ENCODE data around the gene PTPRN2.
"Not testable (repeated sequence)": the region's sequence is repeated elsewhere in the genome, so short reads cannot be mapped to it uniquely, and the experiment has no call there.

The PTPRN2 gene

DNA sequence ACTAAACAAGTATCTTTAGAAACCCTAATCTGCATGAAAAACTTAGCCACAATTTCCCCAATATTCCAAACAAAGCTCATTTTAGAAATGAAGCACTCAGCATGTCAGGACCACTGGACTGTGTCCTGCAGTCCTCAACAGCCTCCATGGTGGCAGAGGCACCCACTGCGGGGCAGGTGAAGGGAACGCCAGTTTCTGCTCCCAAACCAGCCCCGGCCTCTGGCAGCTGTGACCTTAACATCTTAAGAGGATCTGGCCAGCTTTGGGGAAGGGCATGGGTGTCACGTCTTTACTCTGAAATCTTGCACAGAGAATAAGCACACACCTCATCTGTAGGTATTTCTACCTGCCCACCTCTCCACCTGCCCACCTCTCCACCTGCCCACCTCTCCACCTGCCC is 988.1 kb downstream of the PTPRN2 start:
- H3K4me3 ChIP-seq (ENCODE audit: low read depth, low read length): no peak overlapping the region

DNA sequence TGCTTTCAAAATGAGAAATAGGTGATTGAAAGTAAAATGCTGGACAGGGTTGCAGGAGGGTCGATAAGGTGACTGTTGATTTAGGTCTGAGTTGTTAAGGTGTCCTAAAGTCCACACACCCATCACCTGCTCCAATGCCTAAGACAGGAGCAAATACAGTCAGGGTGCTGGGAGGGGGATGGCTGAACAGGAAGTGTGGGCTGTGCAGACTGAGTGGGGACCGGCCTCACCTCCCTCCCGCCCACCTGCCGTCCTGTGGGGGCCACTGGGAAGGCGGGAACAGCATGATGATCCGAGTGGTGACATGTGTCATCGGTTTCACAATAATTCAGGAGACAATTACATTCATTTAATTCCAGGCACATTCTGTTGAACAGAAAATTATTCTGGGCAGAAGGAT is 990.1 kb downstream of the PTPRN2 start:
- no peak overlapping the region for H3K4me3 ChIP-seq (ENCODE audit: low read depth, low read length)

DNA sequence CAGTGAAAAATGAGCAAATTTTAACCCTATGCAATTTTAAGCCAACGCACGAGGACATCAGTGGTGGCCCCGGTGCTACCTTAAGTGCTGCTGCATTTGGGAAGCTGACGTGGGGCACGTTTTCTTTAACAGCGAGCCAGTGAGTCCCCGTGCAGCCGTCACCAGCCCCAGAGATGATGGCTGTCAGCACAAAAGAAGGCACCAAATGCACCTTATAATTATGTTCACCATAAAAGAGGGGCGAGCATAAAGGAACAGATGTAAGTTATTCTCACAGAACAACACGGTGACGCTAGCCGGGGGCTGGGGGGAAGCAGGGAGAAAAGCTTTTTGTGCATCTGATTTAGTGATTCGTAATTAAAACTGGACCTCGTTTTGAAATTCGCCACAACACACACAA is 990.7 kb downstream of the PTPRN2 start:
- H3K4me3 ChIP-seq (ENCODE audit: low read depth, low read length): no peak overlapping the region

DNA sequence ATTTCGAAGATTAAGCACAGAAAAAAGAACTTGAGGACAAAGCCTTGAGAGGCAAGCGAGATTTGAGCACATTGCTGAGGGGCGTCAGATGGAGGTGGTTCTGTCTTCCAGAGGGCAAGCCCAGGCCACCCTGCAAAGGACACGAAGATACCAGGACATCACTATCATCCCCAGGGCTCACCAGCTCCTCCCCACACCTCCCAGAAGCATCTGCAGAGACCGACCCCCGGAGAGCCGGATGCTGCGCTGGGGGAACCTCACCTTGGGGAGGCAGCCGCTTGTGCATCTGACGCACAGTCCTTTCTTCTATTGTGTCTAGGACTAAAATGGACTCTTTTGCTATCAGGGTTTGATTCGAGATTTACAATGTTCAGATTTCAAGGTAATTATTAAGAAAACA is 991.2 kb downstream of the PTPRN2 start:
- H3K4me3 ChIP-seq (ENCODE audit: low read depth, low read length): no peak overlapping the region

DNA sequence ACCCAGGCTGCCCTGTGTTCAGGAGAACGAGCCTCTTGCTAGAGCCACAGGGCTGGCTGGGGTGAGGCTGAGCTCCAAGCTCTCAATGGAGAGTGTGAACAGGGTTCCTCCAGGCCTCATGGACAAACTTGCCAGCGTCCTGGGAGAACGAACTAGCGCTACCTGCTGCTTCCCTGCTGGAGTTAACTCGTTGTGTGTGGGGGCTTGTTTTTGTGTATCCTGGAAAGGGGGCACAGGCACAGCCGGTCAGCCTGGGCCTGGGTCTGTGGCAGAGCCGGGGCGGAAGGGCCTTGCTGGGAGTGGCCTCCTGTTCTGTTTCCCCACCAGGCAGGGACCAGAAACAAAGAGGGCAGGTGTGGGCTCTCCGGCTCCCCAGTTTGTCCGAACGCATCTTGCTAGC is 991.6 kb downstream of the PTPRN2 start:
- no peak overlapping the region for H3K4me3 ChIP-seq (ENCODE audit: low read depth, low read length)

DNA sequence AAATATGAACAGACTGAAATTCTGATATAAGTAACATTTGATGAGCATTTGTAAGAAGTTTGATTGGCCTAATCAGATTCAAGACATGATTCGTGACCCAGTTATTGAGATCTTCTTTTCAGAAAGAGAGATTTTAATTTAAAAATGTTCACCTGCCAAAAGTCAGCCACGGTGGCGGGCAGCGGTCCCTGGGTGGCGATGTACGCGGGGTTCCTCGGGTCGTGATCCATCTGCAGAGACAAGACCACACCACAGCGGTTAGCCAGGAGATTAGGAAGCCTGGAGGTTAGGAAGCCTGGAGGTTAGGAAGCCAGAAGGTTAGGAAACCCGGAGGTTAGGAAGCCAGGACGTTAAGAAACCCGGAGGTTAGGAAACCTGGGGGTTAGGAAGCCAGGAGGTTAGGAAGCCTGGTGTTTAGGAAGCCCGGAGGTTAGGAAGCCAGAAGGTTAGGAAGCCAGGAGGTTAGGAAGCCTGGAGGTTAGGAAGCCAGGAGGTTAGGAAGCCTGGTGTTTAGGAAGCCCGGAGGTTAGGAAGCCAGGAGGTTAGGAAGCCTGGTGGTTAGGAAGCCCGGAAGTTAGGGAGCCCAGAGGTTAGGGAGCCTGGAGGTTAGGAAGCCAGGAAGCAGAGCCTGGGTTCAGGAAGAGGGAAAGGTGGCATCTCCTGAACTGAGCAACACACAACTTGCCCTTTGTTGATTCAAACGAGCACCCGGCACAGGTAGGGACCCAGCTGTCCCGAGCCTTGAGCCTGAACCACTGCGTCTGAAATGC is 992.4 kb downstream of the PTPRN2 start:
- no peak overlapping the region for H3K4me3 ChIP-seq (ENCODE audit: low read depth, low read length)

DNA sequence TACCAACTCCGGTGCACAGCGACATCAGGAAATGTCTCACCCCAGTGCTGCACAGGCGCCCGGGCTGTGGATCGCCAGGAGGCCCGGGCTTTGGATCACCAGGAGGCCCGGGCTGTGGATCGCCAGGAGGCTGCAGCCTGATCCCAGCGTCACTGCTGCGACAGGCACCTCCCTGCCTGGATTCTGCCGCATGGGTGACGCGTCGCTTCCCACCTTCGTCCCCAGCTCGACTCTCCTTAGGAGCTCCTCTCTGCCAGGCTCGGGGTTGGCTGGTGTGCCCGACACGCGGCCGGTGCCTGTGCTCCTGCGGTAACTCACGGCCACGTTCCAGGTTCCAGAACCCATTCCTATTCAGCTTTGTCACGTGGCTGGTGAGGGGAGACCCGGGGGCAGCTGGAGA is 993.3 kb downstream of the PTPRN2 start:
- H3K4me3 ChIP-seq (ENCODE audit: low read depth, low read length): no peak overlapping the region

DNA sequence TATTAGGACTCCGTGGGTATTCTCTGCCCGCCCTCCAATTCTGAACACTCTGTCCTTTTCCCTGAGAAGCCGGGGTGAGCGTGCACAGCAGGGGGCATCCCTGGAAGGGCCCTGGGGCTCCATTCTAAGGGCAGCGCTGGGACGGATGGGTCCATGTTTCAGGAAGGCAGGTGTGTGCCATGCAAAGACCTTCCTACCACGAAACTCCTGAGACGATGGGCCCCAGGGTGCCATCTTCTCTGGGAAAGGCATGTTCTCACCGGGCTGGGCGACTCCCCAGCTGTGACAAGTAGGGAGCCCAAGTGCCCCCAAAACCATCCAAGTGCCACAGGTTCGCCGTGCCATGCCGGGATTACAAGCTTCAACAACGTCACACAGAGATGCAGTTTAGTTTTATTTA is 994.1 kb downstream of the PTPRN2 start:
- no peak overlapping the region for H3K4me3 ChIP-seq (ENCODE audit: low read depth, low read length)

DNA sequence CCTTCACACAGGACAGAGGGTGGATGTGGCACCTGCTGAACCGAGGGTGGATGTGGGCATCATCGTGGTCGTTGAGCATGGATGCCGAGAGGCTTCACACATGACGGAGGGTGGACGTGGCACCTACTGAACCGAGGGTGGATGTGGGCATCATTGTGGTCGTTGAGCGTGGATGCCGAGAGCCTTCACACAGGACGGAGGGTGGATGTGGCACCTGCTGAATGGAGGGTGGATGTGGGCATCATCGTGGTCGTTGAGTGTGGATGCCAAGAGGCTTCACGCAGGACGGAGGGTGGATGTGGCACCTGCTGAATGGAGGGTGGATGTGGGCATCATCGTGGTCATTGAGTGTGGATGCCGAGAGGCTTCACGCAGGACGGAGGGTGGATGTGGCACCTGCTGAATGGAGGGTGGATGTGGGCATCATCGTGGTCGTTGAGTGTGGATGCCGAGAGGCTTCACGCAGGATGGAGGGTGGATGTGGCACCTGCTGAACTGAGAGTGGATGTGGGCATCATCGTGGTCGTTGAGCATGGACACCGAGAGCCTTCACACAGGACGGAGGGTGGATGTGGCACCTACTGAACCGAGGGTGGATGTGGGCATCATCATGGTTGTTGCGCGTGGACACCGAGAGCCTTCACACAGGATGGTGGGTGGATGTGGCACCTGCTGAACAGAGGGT is 994.8 kb downstream of the PTPRN2 start:
- H3K4me3 ChIP-seq (ENCODE audit: low read depth, low read length): not testable (repeated sequence)

DNA sequence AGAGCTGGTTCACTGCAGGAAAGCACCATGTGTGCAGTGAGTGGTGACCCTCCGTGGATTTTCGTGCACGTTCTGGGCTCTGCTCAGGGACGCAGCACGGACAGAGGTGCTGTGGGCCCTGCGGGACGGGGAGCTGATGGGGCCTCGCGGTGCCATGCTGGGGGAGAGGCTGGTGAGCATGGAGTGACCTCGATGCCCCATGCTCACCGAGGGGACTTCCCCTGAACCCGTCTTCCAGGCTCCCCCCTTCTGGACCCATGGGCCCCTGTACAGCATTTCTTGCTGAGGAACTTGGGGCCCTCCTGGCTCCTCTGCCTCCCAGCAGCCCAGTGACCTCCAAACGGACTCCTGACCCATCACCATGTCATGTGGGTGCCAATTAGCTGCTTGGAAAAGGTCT is 997.1 kb downstream of the PTPRN2 start:
- no peak overlapping the region for H3K4me3 ChIP-seq (ENCODE audit: low read depth, low read length)

DNA sequence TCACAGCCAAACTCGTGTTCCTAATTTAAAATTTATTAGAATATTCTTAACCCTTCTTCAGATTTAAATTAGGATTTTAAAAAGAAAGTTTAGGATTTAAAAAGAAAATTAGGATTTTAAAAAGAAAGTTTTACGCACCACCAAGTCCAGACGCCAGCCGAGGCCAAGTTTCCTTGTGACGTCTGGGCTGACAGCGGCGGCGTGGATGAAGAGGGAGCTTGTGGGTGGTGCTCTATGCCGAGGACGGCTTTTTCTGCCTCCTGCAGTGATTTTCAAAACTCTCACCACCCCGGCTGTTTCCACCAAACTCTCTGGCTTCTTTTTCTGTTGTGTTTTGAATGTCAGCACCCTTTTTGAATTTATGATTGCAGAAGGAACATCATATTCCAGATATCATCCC is 997.9 kb downstream of the PTPRN2 start:
- H3K4me3 ChIP-seq (ENCODE audit: low read depth, low read length): no peak overlapping the region

DNA sequence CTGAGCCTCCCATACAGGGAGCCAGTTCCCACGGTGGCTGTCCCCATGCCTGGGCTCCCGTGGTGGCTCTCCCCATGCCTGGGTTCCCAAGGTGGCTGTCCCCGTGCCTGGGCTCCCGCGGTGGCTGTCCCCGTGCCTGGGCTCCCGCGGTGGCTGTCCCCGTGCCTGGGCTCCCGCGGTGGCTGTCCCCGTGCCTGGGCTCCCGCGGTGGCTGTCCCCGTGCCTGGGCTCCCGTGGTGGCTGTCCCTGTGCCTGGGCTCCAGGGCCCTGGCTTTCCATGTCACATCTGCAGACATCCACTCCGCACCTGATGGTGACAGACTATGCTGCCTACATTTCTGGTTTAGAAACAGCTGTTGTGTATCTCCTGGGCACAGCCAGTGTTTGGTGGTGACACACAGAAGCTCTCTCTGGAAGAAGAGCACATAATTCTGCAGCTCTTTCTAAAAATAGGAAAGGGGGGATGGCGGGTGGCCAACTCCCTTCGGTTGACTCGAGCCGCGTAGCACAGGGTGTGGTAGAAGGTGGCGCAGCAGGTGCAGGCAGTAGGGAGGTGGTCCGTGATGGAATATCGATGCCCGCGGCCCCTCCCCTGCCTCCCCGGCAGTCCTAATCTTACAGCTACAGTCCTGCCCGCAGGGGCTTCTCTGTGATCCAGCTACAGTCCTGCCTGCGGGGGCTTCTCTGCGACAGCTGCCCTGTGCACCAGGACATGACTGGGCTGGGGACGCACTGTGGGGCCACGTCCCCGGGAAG is 999.6 kb downstream of the PTPRN2 start:
- H3K4me3 ChIP-seq (ENCODE audit: low read depth, low read length): no peak overlapping the region

DNA sequence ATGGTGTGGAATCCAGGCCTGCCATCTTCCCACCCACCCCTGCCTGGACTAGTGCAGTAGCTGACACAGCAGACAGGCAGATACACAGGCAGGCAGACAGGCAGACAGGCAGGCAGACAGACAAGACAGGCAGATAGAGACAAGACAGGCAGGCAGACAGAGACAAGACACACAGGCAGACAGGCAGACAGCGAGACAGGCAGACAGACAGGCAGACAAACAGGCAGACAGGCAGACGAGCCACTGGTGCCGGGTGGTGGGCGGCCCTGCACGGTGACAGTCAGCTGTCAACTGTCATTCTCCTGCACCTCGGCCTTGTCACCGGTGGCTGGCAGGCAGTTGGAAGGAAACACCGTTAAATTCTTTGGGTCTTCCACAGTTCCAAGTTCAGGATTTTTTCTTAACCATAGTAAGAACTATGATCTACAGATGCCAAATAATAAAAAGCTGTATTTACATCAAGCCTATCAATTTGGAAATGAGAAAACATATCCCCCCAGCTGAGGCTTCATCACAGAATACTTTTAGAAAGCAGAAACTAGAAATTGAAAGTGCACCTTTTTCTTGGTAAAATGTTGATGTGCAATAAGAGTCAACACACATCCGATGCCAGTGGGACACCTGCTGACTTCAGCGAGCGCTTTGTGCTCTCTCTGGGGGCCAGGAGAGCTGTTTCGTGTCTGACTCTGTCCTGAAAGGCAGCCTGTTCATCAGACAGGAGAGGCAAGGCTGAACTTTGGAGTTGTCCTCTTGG is 1000.4 kb downstream of the PTPRN2 start:
- no peak overlapping the region for H3K4me3 ChIP-seq (ENCODE audit: low read depth, low read length)

DNA sequence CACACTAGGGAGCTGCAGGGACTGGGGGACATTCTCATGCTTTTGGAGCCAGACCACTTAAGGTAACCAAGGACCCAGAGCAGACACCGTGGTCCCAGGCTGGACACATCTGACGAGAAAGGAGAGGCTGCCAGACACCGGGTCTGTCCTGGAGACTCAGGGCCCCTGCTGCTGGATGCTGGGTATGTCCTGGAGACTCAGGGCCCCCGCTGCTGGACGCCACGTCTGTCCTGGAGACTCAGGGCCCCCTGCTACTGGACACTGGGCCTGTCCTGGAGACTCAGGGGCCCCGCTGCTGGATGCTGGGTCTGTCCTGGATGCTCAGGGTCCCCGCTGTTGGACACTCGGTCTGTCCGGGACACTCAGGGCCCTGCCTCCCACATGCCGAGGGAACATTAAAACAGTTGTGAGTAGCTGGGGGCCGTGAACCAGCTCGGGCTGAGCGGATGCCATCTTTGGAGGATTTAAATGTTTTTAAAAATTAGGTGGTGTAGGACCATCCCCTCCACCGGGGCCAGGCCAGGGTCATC is 1001.1 kb downstream of the PTPRN2 start:
- H3K4me3 ChIP-seq (ENCODE audit: low read depth, low read length): no peak overlapping the region

DNA sequence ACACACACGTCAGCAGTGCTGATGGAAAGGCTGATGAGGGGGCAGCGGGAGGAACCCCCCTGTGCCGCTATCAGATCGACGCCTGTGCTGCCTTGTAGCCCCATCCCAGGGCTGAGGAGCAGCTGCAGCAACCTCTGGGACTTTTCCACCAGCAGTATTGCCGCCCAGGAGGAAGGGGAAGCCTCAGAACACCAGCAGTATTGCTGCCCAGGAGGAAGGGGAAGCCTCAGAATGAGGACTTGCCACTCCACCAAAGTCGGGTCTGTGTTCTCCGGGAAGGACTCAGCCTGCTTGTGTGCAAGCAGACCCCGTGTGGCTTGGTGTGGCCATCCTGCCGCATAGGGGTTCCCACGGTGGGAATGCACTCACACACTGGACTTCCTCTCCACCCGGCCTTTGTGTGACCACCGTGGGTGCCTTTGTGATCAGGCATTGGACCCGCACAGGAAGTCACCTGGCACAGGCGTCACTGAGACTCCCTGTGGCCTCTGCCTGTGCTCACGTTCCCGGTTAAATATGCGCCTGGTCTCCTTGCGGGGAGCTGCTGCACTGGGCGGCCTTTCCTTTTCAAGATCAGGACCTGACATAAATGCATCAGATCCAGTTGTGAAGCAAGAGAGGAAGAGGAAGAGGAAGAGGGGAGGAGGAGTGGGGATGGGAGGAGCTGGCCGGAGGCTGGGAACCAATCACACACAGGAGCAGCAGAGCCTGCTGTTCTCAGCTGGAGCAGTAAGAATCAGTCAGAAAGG is 1002.3 kb downstream of the PTPRN2 start:
- H3K4me3 ChIP-seq (ENCODE audit: low read depth, low read length): no peak overlapping the region

DNA sequence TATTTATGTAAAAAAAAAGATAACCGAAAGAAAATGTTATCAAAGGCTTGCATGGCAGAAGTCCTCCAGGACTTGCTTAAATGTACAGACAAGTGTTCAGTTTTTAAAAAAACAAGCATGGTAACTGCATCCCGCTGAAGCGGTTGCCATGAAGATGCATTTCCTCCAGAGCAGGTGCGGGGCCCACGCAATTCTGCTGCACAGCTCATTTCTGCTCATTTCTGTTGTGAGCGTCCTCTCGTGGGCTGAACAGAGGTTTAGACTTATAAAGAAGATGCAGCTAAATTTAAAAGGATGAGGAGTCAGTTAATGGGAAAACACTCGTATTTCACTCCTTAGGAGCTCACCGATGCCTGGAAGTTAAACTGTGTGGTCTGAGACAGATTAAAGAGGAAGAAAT is 1003.2 kb downstream of the PTPRN2 start:
- H3K4me3 ChIP-seq (ENCODE audit: low read depth, low read length): no peak overlapping the region

DNA sequence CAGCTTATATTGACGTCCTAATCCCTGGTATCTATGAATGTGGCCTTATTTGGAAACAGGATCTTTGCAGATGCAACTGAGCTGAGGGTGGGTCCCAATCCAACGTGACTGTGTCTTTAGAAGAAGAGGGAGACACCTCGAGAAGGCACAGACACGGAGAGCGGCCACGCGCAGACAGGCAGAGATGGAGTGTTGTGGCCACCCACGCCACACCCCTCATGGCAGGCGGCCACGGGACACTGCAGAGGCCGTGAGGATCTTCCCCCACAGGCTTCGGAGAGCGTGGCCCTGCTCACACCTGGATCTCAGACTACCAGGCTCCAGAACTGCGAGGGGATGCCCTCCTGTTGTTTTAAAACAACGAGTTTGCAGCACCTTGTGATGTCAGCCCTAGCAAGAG is 1005.9 kb downstream of the PTPRN2 start:
- H3K4me3 ChIP-seq (ENCODE audit: low read depth, low read length): no peak overlapping the region

DNA sequence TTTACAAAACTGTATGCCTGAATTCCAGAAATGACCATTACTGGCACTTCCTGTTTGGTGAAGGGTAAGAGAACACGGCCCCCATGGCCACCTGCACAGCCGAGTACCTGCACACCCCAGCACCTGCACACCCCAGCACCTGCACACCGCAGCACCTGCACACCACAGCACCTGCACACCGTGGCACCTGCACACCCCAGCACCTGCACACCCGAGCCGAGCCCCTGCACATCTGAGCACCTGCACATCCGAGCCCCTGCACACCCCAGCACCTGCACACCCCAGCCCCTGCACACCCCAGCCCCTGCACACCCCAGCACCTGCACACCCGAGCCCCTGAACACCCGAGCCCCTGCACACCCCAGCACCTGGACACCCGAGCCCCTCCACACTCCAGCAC is 1007.3 kb downstream of the PTPRN2 start:
- no peak overlapping the region for H3K4me3 ChIP-seq (ENCODE audit: low read depth, low read length)

DNA sequence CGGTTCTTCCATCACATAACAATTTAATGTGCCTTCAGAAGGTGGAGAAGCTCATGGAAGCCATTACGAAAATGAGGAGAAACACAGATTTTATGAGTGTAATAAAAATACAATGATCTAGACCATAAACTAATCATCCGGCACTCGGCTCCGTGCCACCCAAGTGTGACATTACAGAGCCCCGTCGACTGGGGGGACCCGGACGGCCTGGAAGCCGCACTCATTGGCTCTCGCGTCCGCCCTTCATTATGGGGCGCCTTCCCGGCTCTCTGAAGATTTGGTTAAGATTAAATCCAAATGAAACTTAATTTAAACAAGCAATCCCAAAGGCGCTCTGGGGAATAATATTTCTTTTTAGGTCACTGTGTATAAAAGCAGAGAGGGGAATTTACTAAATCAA is 1008.2 kb downstream of the PTPRN2 start:
- no peak overlapping the region for H3K4me3 ChIP-seq (ENCODE audit: low read depth, low read length)

DNA sequence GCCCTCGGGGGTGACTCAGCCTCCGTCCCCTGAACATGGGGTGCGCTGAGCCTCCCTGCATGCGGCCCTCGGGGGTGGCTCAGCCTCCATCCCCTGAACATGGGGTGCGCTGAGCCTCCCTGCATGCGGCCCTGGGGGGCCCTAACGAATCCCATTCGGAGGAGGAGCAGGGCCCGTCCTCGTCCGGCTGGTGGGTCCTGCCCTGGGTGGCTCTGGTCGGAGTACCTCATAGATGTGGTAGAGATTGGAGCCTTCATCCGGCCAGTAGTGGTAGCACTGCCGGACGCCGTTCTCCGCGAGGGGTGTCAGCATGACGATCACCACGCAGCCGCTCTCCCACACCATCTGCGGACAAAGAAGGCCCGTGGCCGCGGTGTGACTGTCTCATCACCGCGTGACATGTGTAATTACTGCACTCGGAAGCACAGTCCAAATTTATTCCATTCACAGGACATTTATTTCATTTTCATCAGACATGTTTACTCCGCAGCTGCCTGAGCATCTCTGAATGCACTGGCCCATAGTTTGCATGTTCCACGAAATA is 1009.8 kb downstream of the PTPRN2 start:
- H3K4me3 ChIP-seq (ENCODE audit: low read depth, low read length): no peak overlapping the region

Measured in iPS-11a (cell line).